Nephron (organoid): ENCODE measurements around the gene TLN1.
A peak's percentile ranks its signal among the peaks of the same experiment; 100 is the strongest.

Experiments used
- H3K27ac Mint-ChIP-seq, 3 experiments: 2 replicates each; pipeline ENCODE4 v1.8.0; 2020; ENCODE audit warnings: mixed read lengths in 3 of 3, mild to moderate bottlenecking in 2 of 3, moderate library complexity in 1 of 3
- H3K27me3 Mint-ChIP-seq: 2 replicates; pipeline ENCODE4 v1.8.0; 2021; ENCODE audit warnings: low read depth, mild to moderate bottlenecking, moderate library complexity, mixed read lengths
- H3K36me3 Mint-ChIP-seq: 2 replicates; pipeline ENCODE4 v1.8.0; 2020; ENCODE audit warnings: low read depth, mixed read lengths
- H3K4me1 Mint-ChIP-seq: 2 replicates; pipeline ENCODE4 v1.8.0; 2020; ENCODE audit warnings: mixed read lengths
- H3K4me3 Mint-ChIP-seq, 3 experiments: 2 replicates each; pipeline ENCODE4 v1.8.0; 2020; ENCODE audit warnings: mild to moderate bottlenecking in 3 of 3, mixed read lengths in 3 of 3, moderate library complexity in 2 of 3
- H3K9me3 Mint-ChIP-seq: 2 replicates; pipeline ENCODE4 v1.8.0; 2020; ENCODE audit warnings: mixed read lengths
- TF ChIP-seq, protein P1 (sequence below), 3 experiments: fragments of 200-600 bp; sonication (generic); IDR thresholded peaks; one replicate each; pipeline ENCODE4 v1.5.0; 2021; ENCODE audit warnings: antibody characterized with exemption in 3 of 3; ENCODE audit not compliant: unreplicated experiment in 3 of 3

The TLN1 gene

DNA sequence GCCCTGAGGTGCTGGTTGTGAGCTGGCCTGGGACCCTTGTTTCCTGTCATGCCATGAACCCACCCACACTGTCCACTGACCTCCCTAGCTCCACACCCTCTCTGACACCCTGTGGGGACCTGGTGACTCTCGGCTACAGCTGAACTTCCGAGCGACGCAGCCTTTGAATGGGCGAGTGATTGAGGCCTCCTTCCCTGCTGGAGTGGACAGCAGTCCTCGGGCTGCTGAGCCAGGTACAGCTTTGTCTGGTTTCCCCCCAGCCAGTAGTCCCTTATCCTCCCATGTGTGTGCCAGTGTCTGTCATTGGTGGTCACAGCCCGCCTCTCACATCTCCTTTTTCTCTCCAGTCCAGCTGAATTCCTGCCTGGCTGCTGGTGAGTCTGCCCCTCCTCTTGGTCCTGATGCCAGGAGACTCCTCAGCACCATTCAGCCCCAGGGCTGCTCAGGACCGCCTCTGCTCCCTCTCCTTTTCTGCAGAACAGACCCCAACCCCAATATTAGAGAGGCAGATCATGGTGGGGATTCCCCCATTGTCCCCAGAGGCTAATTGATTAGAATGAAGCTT is 52.1 kb downstream of the TLN1 start:
- TF ChIP-seq, protein P1, sequence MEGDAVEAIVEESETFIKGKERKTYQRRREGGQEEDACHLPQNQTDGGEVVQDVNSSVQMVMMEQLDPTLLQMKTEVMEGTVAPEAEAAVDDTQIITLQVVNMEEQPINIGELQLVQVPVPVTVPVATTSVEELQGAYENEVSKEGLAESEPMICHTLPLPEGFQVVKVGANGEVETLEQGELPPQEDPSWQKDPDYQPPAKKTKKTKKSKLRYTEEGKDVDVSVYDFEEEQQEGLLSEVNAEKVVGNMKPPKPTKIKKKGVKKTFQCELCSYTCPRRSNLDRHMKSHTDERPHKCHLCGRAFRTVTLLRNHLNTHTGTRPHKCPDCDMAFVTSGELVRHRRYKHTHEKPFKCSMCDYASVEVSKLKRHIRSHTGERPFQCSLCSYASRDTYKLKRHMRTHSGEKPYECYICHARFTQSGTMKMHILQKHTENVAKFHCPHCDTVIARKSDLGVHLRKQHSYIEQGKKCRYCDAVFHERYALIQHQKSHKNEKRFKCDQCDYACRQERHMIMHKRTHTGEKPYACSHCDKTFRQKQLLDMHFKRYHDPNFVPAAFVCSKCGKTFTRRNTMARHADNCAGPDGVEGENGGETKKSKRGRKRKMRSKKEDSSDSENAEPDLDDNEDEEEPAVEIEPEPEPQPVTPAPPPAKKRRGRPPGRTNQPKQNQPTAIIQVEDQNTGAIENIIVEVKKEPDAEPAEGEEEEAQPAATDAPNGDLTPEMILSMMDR (IDR thresholded peaks at IDR 0.05; ENCODE audit: unreplicated experiment in 3 of 3), result no peak
- Mint-ChIP-seq H3K4me3 (no peak overlapping the region), H3K36me3 (peaks cover 30% of the 10 kb centered on the region), H3K27me3 (peaks cover under 1% of the 10 kb centered on the region), H3K9me3 (no peaks in the 10 kb centered on the region), H3K27ac (peak overlapping the region in 1 of 3 experiments; percentile 21), H3K4me1 (peaks cover 34% of the 10 kb centered on the region)

DNA sequence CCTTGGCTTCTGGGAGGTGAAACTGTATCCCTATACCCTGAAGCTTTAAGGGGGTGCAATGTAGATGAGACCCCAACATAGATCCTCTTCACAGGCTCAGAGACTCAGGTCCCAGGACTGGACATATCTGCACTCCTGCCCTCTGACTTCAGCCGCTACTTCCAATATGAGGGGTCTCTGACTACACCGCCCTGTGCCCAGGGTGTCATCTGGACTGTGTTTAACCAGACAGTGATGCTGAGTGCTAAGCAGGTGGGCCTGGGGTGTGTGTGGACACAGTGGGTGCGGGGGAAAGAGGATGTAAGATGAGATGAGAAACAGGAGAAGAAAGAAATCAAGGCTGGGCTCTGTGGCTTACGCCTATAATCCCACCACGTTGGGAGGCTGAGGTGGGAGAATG is 52.9 kb downstream of the TLN1 start:
- Mint-ChIP-seq H3K36me3 (peaks cover 23% of the 10 kb centered on the region), H3K4me3 (peak overlapping the region in 1 of 3 experiments; percentile 5), H3K4me1 (peaks cover 36% of the 10 kb centered on the region), H3K9me3 (no peaks in the 10 kb centered on the region), H3K27me3 (peaks cover 4% of the 10 kb centered on the region), H3K27ac (no peak overlapping the region)
- TF ChIP-seq, protein P1 (IDR thresholded peaks at IDR 0.05; ENCODE audit: unreplicated experiment in 3 of 3), result no peak

DNA sequence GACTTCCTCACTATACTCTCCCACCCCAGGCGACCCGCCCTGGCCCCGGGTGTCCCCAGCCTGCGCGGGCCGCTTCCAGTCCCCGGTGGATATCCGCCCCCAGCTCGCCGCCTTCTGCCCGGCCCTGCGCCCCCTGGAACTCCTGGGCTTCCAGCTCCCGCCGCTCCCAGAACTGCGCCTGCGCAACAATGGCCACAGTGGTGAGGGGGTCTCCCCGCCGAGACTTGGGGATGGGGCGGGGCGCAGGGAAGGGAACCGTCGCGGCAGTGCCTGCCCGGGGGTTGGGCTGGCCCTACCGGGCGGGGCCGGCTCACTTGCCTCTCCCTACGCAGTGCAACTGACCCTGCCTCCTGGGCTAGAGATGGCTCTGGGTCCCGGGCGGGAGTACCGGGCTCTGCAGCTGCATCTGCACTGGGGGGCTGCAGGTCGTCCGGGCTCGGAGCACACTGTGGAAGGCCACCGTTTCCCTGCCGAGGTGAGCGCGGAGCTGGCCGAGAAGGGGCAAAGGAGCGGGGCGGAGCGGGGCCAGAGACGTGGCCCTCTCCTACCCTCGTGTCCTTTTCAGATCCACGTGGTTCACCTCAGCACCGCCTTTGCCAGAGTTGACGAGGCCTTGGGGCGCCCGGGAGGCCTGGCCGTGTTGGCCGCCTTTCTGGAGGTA is 56.1 kb downstream of the TLN1 start:
- H3K36me3 Mint-ChIP-seq, result no peaks in the 10 kb centered on the region
- H3K4me1 Mint-ChIP-seq, result peaks cover 21% of the 10 kb centered on the region
- H3K4me3 Mint-ChIP-seq, result peak overlapping the region; percentile 84 to 87 (median 84)
- TF ChIP-seq, protein P1 (IDR thresholded peaks at IDR 0.05; ENCODE audit: unreplicated experiment in 3 of 3), result no peak
- peaks cover 4% of the 10 kb centered on the region for H3K27me3 Mint-ChIP-seq
- H3K9me3 Mint-ChIP-seq, result no peaks in the 10 kb centered on the region
- H3K27ac Mint-ChIP-seq, result peak overlapping the region in 2 of 3 experiments; percentile 70 to 85

DNA sequence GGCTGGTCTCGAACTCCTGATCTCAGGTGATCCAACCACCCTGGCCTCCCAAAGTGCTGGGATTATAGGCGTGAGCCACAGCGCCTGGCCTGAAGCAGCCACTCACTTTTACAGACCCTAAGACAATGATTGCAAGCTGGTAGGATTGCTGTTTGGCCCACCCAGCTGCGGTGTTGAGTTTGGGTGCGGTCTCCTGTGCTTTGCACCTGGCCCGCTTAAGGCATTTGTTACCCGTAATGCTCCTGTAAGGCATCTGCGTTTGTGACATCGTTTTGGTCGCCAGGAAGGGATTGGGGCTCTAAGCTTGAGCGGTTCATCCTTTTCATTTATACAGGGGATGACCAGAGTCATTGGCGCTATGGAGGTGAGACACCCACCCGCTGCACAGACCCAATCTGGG is 56.8 kb downstream of the TLN1 start:
- Mint-ChIP-seq H3K4me3 (peak overlapping the region; percentile 82 to 84 (median 83)), H3K9me3 (no peaks in the 10 kb centered on the region), H3K4me1 (peaks cover 25% of the 10 kb centered on the region), H3K27me3 (peaks cover 4% of the 10 kb centered on the region), H3K36me3 (no peaks in the 10 kb centered on the region), H3K27ac (peak overlapping the region in 1 of 3 experiments; percentile 70)
- TF ChIP-seq, protein P1 (IDR thresholded peaks at IDR 0.05; ENCODE audit: unreplicated experiment in 3 of 3), result no peak

DNA sequence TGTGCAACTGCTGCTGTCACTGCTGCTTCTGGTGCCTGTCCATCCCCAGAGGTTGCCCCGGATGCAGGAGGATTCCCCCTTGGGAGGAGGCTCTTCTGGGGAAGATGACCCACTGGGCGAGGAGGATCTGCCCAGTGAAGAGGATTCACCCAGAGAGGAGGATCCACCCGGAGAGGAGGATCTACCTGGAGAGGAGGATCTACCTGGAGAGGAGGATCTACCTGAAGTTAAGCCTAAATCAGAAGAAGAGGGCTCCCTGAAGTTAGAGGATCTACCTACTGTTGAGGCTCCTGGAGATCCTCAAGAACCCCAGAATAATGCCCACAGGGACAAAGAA is 58.0 kb downstream of the TLN1 start:
- Mint-ChIP-seq H3K9me3 (no peaks in the 10 kb centered on the region), H3K36me3 (no peaks in the 10 kb centered on the region), H3K27me3 (peaks cover 4% of the 10 kb centered on the region), H3K27ac (peak overlapping the region in 1 of 3 experiments; percentile 36), H3K4me3 (peak overlapping the region; percentile 12 to 83 (median 74)), H3K4me1 (peaks cover 30% of the 10 kb centered on the region)
- TF ChIP-seq, protein P1 (IDR thresholded peaks at IDR 0.05; ENCODE audit: unreplicated experiment in 3 of 3), result no peak
